Measurements from ENCODE around the gene GLT6D1. TPM values are rescaled to one million over a fixed set of nuclear protein-coding genes. Genes with fewer than 3 reads are reported as not detected.
A peak's percentile ranks its signal among the peaks of the same experiment; 100 is the strongest.
"Not testable (repeated sequence)": the region's sequence is repeated elsewhere in the genome, so short reads cannot be mapped to it uniquely, and the experiment has no call there.

The GLT6D1 gene
- total and polyA plus RNA-seq, 10 donors, result not detected

GRCh38 chr9:135671591-135672041 is 32.3 kb upstream of the GLT6D1 start:
- 49 to 62% (median 56%) methylated on average over 14 to 17 of the region's 17 CpGs for WGBS, 5 donors
- H3K4me1 ChIP-seq, result no peaks in the 10 kb centered on the region
- DNase-seq, result peak; percentile 45
- H3K27me3 ChIP-seq (replicated peaks in 1 of 7), result peaks cover 0 to 48% (median 0%) of the 10 kb centered on the region in 7 donors
- H3K9me3 ChIP-seq, result peaks cover 0 to 13% (median 0%) of the 10 kb centered on the region in 8 donors
- H3K27ac ChIP-seq, result no peak overlapping the region
- intact Hi-C loops (cut with DNase I; ENCODE audit: low total_unique reads), result no loop called here
- H3K36me3 ChIP-seq, result no peaks in the 10 kb centered on the region
- no peak for TF ChIP-seq POLR2AphosphoS5 (IDR thresholded peaks at IDR 0.05)
- no peak for TF ChIP-seq CTCF (IDR thresholded peaks at IDR 0.05 in 8 of 11, conservative IDR thresholded peaks at IDR 0.05 in 3 of 11)
- TF ChIP-seq POLR2A (IDR thresholded peaks at IDR 0.05), result no peak
- no peak overlapping the region for H3K4me3 ChIP-seq

GRCh38 chr9:135670721-135671590 is 31.6 kb upstream of the GLT6D1 start:
- H3K27ac ChIP-seq, result no peak overlapping the region
- intact Hi-C loops (cut with DNase I; ENCODE audit: low total_unique reads), result no loop called here
- 86 to 92% (median 87%) methylated on average over 34 to 41 of the region's 41 CpGs for WGBS, 5 donors
- TF ChIP-seq POLR2AphosphoS5 (IDR thresholded peaks at IDR 0.05) (no peak), POLR2A (IDR thresholded peaks at IDR 0.05) (no peak), CTCF (IDR thresholded peaks at IDR 0.05 in 8 of 11, conservative IDR thresholded peaks at IDR 0.05 in 3 of 11) (no peak)
- H3K9me3 ChIP-seq, result peaks cover 0 to 13% (median 0%) of the 10 kb centered on the region in 8 donors
- no peak overlapping the region for H3K4me3 ChIP-seq
- H3K27me3 ChIP-seq (replicated peaks in 1 of 7), result peaks cover 0 to 51% (median 0%) of the 10 kb centered on the region in 7 donors
- H3K4me1 ChIP-seq, result no peaks in the 10 kb centered on the region
- peak; percentile 63 for DNase-seq
- no peaks in the 10 kb centered on the region for H3K36me3 ChIP-seq

GRCh38 chr9:135669616-135670285 is 30.4 kb upstream of the GLT6D1 start:
- Histone ChIP-seq H3K36me3 (no peaks in the 10 kb centered on the region), H3K4me3 (no peak overlapping the region), H3K27ac (no peak overlapping the region), H3K9me3 (peaks cover 0 to 13% (median 0%) of the 10 kb centered on the region in 8 donors), H3K4me1 (no peaks in the 10 kb centered on the region), H3K27me3 (replicated peaks in 1 of 7) (peaks cover 0 to 63% (median 0%) of the 10 kb centered on the region in 7 donors)
- DNase-seq, result peak; percentile 60
- TF ChIP-seq POLR2A (IDR thresholded peaks at IDR 0.05) (no peak), CTCF (IDR thresholded peaks at IDR 0.05 in 8 of 11, conservative IDR thresholded peaks at IDR 0.05 in 3 of 11) (no peak), POLR2AphosphoS5 (IDR thresholded peaks at IDR 0.05) (no peak)
- intact Hi-C loops (cut with DNase I; ENCODE audit: low total_unique reads), result no loop called here
- WGBS, 5 donors, result 88 to 100% (median 92%) methylated on average over 3 to 9 of the region's 9 CpGs

GRCh38 chr9:135669018-135669417 is 29.7 kb upstream of the GLT6D1 start:
- H3K4me1 ChIP-seq; H3K27ac ChIP-seq; intact Hi-C loops (cut with DNase I; ENCODE audit: low total_unique reads); H3K36me3 ChIP-seq; H3K4me3 ChIP-seq: not testable (repeated sequence)
- DNase-seq, result peak; percentile 4
- peaks cover 0 to 65% (median 0%) of the 10 kb centered on the region in 7 donors for H3K27me3 ChIP-seq (replicated peaks in 1 of 7)
- WGBS, 5 donors, result 82 to 96% (median 89%) methylated on average over 5 of the region's 5 CpGs
- peaks cover 0 to 13% (median 0%) of the 10 kb centered on the region in 8 donors for H3K9me3 ChIP-seq

All from spleen (tissue), 11 donors.